GM12878 (cell line): ENCODE measurements around the gene DNAJC5G. TPM values are rescaled to one million over a fixed set of nuclear protein-coding genes. Genes with fewer than 3 reads are reported as not detected.
A peak's percentile ranks its signal among the peaks of the same experiment; 100 is the strongest.

Source experiments
- ATAC-seq: fragments of 200-7000 bp; cut with Tn5 transposase; 3 replicates; pipeline ENCODE4 v1.9.1; 2020; ENCODE audit warnings: mild to moderate bottlenecking, moderate library complexity
- BruUV-seq: library from RNA; stranded (reverse); fragments of 400-500 nt; replicated peaks from 2 replicates; lab custom pipeline; 2021; lab: Mats Ljungman, UMichigan
- CTCF ChIA-PET: fragments of 300-600 bp; sonication (Branson Sonifier 250); formaldehyde crosslinking; extraction: SDS; loops from one replicate; lab custom pipeline; 2021; ENCODE audit warnings: inconsistent platforms; lab: Yijun Ruan, JAX
- POLR2A ChIA-PET: fragments of 350-600 bp; formaldehyde crosslinking; extraction: SDS; loops from one replicate; lab custom pipeline; 2021; ENCODE audit warnings: inconsistent platforms; lab: Charles Lee
- RAD21 ChIA-PET: fragments of 300-600 bp; sonication (Branson Sonifier 250); formaldehyde crosslinking; loops from one replicate; lab custom pipeline; 2023; ENCODE audit warnings: antibody characterized with exemption; ENCODE audit not compliant: unreplicated experiment; lab: Charles Lee
- SMC1A ChIA-PET: fragments of 300-600 bp; sonication (Branson Sonifier 250); formaldehyde crosslinking; loops from one replicate; lab custom pipeline; 2023; ENCODE audit not compliant: unreplicated experiment, uncharacterized antibody; lab: Charles Lee
- DNase-seq: peaks from one replicate; pipeline ENCODE4 v3.0.0-alpha.2; 2011; ENCODE audit warnings: low read depth, low spot score
- FAIRE-seq: peaks from 3 replicates; lab custom pipeline; 2011; peaks lifted over from hg19 to GRCh38; lab: Jason Lieb, UNC
- H2AFZ ChIP-seq: 2 replicates; pipeline ENCODE4 v1.6.0; 2011; ENCODE audit warnings: low read depth, low read length, control low read depth; ENCODE audit not compliant: control insufficient read depth
- H3K27ac ChIP-seq: 2 replicates; pipeline ENCODE4 v1.5.1; 2011; ENCODE audit warnings: control low read depth; ENCODE audit not compliant: control insufficient read depth, insufficient read depth
- H3K27me3 ChIP-seq, 2 experiments: replicated peaks in 1 of 2; 2 replicates each; pipeline versions ENCODE4 v1.6.0 to v1.6.1; 2011; ENCODE audit warnings: low read length in 1 of 2; ENCODE audit not compliant: control insufficient read depth in 2 of 2, insufficient read depth in 2 of 2
- H3K36me3 ChIP-seq, 2 experiments: 2 replicates each; pipeline ENCODE4 v1.5.1; 2011; ENCODE audit warnings: low read length in 1 of 2; ENCODE audit not compliant: control insufficient read depth in 2 of 2, insufficient read depth in 2 of 2
- H3K4me1 ChIP-seq: 2 replicates; pipeline ENCODE4 v1.6.1; 2011; ENCODE audit warnings: mild to moderate bottlenecking, low read length, moderate library complexity, mixed read lengths; ENCODE audit not compliant: control insufficient read depth, insufficient read depth
- H3K4me2 ChIP-seq: 2 replicates; pipeline ENCODE4 v1.6.0; 2011; ENCODE audit warnings: control low read depth; ENCODE audit not compliant: control insufficient read depth, insufficient read depth
- H3K4me3 ChIP-seq: fragments of 200-600 bp; sonication (generic); 2 replicates; pipeline ENCODE4 v1.5.1; 2016
- H3K79me2 ChIP-seq: 2 replicates; pipeline ENCODE4 v1.6.0; 2011; ENCODE audit warnings: low read length; ENCODE audit not compliant: control insufficient read depth, insufficient read depth
- H3K9ac ChIP-seq: 2 replicates; pipeline ENCODE4 v1.8.0; 2011; ENCODE audit warnings: low read length, control low read depth, mixed read lengths; ENCODE audit not compliant: control insufficient read depth, insufficient read depth
- H3K9me3 ChIP-seq: replicated peaks from 3 replicates; pipeline ENCODE4 v1.5.1; 2011; ENCODE audit warnings: mild to moderate bottlenecking, low read length; ENCODE audit not compliant: control insufficient read depth, insufficient read depth
- H4K20me1 ChIP-seq: 2 replicates; pipeline ENCODE4 v1.6.0; 2011; ENCODE audit not compliant: control insufficient read depth, insufficient read depth
- EGR1 ChIP-seq, 2 experiments: IDR thresholded peaks; 1 replicate in 1 of 2; 2 replicates in 1 of 2; pipeline ENCODE4 v1.6.1; 2011 to 2012; ENCODE audit warnings: low read depth in 2 of 2, low read length in 2 of 2, borderline replicate concordance in 1 of 2, mild to moderate bottlenecking in 1 of 2, moderate library complexity in 1 of 2
- IKZF1 ChIP-seq: fragments of 450-650 bp; conservative IDR thresholded peaks from 2 replicates; pipeline ENCODE4 v1.6.1; 2017; ENCODE audit warnings: antibody characterized with exemption, mild to moderate bottlenecking
- POLR2A ChIP-seq: IDR thresholded peaks from 2 replicates; pipeline ENCODE4 v1.6.1; 2011; ENCODE audit warnings: low read depth, mild to moderate bottlenecking, low read length
- SP1 ChIP-seq: IDR thresholded peaks from one replicate; pipeline ENCODE4 v1.6.1; 2011; ENCODE audit warnings: low read depth, low read length
- whole genome bisulfite sequencing: methylation state at CpG from one replicate; pipeline ENCODE4 v1.1.6; 2016; ENCODE audit warnings: low lambda C conversion rate; ENCODE audit not compliant: insufficient replicate concordance, insufficient coverage; ENCODE audit errors: missing lambda C conversion rate; 5-methylcytosine and 5-hydroxymethylcytosine counted together
- in situ Hi-C: fragments of 300-500 bp; cut with MboI; formaldehyde crosslinking; loops from 9 replicates; pipeline ENCODE4 v1.14.3; 2018; ENCODE audit warnings: mixed read lengths
- intact Hi-C: fragments of 100-400 bp; cut with micrococcal nuclease; formaldehyde crosslinking; loops from one replicate; pipeline ENCODE4 v1.14.2; 2022; ENCODE audit not compliant: unreplicated experiment
- polyA plus RNA-seq, 11 experiments: library from polyadenylated mRNA; depleted of rRNA in 4 of 11; unstranded in 6 of 11; stranded (reverse) in 5 of 11; fragments of >200 nt; fragmentation: Nextera tagmentation in 4 of 11; fragmentation: Illumina TruSeq in 1 of 11; extraction: Ambion mirVana in 4 of 11; extraction: Trizol in 1 of 11; gene quantifications; 1 replicate in 1 of 11; 2 replicates in 10 of 11; pipeline versions ENCODE4 v1.2.1 to v1.2.3, GENCODE V29; 2011 to 2016; ENCODE audit warnings: inconsistent platforms in 2 of 11, missing spikeins in 2 of 11, low read depth in 1 of 11
- total RNA-seq, 4 experiments: library from RNA; depleted of rRNA in 3 of 4; stranded (reverse); fragments of >200 nt in 3 of 4; fragmentation: Illumina TruSeq in 1 of 4; extraction: Trizol in 1 of 4; gene quantifications; 2 replicates each; pipeline versions ENCODE4 v1.2.1 to v1.2.3, GENCODE V29; 2013 to 2021

The DNAJC5G gene
- total and polyA plus RNA-seq, 10 of the 15 experiments (the other 5 are each of a cell fraction or from before 2014, with no cell fraction given): not detected

DNA sequence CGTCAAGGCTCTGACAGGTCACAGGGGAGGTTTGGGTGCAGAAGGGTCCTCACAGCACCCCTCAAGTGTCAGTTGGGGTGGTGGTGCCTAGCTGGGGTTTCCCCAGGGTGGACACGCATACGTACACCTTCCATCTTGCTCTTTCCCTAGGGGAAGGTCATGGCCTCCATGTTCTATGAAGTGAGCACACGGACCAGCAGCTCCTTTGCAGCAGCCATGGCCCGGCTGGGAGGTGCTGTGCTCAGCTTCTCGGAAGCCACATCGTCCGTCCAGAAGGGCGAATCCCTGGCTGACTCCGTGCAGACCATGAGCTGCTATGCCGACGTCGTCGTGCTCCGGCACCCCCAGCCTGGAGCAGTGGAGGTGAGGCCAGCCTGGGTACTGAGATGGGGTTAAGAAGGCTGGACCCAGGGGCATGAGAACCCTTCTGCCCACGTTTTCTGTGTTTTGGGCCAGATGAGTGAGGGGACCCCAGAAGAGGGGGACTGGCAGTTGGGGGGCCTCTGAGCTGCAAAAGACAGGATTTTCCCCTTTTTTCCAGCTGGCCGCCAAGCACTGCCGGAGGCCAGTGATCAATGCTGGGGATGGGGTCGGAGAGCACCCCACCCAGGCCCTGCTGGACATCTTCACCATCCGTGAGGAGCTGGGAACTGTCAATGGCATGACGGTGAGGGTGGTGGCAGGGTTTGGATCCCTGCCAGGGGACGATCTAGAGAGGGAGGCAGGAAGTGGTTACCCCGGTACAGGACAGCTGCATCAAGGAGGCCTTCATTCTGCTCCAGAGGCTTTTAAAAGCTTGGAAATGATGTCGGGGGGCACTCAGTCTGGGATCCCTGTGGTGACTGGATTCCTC is 33.2 kb upstream of the DNAJC5G start:
- BruUV-seq: no TSS peak
- Histone ChIP-seq H3K27me3 (no peaks in the 10 kb centered on the region), H3K36me3 (peaks cover 38 to 61% of the 10 kb centered on the region in 2 experiments), H4K20me1 (no peaks in the 10 kb centered on the region), H2AFZ (no peak overlapping the region), H3K79me2 (no peaks in the 10 kb centered on the region), H3K9ac (no peak overlapping the region), H3K4me1 (no peaks in the 10 kb centered on the region), H3K4me3 (no peak overlapping the region), H3K9me3 (no peaks in the 10 kb centered on the region), H3K4me2 (no peak overlapping the region), H3K27ac (no peak overlapping the region)
- no peak for TF ChIP-seq SP1
- CTCF ChIA-PET: interaction anchor here (1.0 kb wide), 1 partner anchor 9 kb away, joined by 3 read pairs; no protein-coding TSS in a partner anchor
- DNase-seq: no peak
- SMC1A ChIA-PET: interaction anchor here (0.7 kb wide), 1 partner anchor 61 kb away, joined by 3 read pairs; no protein-coding TSS in a partner anchor
- WGBS: 85% methylated on average over 24 of the region's 24 CpGs
- in situ Hi-C loops: no loop called here
- no peak for ATAC-seq
- RAD21 ChIA-PET: no interaction called here
- intact Hi-C loops: no loop called here
- POLR2A ChIA-PET: interaction anchor here (0.6 kb wide), 1 partner anchor 282 kb away, joined by 4 read pairs; no protein-coding TSS in a partner anchor
- FAIRE-seq: no peak

DNA sequence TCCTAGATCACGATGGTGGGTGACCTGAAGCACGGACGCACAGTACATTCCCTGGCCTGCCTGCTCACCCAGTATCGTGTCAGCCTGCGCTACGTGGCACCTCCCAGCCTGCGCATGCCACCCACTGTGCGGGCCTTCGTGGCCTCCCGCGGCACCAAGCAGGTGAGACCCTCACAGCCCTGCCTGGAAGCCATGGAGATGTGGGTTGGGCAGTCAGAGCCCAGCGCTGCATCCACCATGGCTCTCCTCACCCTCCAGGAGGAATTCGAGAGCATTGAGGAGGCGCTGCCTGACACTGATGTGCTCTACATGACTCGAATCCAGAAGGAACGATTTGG is 32.6 kb upstream of the DNAJC5G start:
- ATAC-seq (no peak), FAIRE-seq (no peak), DNase-seq (no peak)
- Histone ChIP-seq H3K36me3 (peaks cover 32 to 57% of the 10 kb centered on the region in 2 experiments), H3K4me2 (no peak overlapping the region), H2AFZ (no peak overlapping the region), H3K9ac (no peak overlapping the region), H3K4me3 (no peak overlapping the region), H3K27ac (no peak overlapping the region), H4K20me1 (no peaks in the 10 kb centered on the region), H3K27me3 (no peaks in the 10 kb centered on the region), H3K4me1 (no peaks in the 10 kb centered on the region), H3K9me3 (no peaks in the 10 kb centered on the region), H3K79me2 (no peaks in the 10 kb centered on the region)
- TF ChIP-seq IKZF1 (no peak), POLR2A (peak; percentile 49; the same call in 1 of the 2 replicates), EGR1 (IDR thresholded peaks at IDR 0.05; ENCODE audit: borderline replicate concordance in 1 of 2, low read depth in 2 of 2, low read length in 2 of 2) (no peak)
- BruUV-seq: no TSS peak
- ChIA-PET CTCF (interaction anchor here (1.0 kb wide), 1 partner anchor 9 kb away, joined by 3 read pairs; no protein-coding TSS in a partner anchor), SMC1A (no interaction called here), RAD21 (no interaction called here), POLR2A (interaction anchor here (0.6 kb wide), 1 partner anchor 282 kb away, joined by 4 read pairs; no protein-coding TSS in a partner anchor)
- in situ Hi-C loops: no loop called here
- 100% methylated on average over 16 of the region's 16 CpGs for WGBS
- intact Hi-C loops: no loop called here
